ENCODE measurements around the gene ASTN2.

DNA sequence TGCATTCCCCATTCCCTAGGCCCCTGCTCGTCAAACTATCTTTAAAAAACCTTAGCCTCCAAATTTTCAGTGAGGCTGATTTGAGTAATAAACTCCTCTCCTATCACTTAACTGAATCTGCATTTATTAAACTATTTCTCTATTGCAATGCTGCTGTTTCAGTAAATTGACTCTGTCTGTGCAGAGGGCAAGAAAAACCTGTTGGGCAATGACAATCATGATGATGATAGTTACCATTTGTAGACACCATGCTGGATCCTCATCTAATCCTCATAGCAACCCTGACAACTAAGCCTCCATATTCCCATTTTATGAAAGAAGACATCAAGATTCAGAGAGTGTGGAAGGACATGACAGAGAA is 514.9 kb downstream of the ASTN2 start:
- TF ChIP-seq, protein P1, sequence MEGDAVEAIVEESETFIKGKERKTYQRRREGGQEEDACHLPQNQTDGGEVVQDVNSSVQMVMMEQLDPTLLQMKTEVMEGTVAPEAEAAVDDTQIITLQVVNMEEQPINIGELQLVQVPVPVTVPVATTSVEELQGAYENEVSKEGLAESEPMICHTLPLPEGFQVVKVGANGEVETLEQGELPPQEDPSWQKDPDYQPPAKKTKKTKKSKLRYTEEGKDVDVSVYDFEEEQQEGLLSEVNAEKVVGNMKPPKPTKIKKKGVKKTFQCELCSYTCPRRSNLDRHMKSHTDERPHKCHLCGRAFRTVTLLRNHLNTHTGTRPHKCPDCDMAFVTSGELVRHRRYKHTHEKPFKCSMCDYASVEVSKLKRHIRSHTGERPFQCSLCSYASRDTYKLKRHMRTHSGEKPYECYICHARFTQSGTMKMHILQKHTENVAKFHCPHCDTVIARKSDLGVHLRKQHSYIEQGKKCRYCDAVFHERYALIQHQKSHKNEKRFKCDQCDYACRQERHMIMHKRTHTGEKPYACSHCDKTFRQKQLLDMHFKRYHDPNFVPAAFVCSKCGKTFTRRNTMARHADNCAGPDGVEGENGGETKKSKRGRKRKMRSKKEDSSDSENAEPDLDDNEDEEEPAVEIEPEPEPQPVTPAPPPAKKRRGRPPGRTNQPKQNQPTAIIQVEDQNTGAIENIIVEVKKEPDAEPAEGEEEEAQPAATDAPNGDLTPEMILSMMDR (IDR thresholded peaks at IDR 0.05) = no peak
- TF ChIP-seq EP300 (IDR thresholded peaks at IDR 0.05) = no peak
